HepG2 (cell line): ENCODE measurements around the gene KDM5B. TPM values are rescaled to one million over a fixed set of nuclear protein-coding genes. Genes with fewer than 3 reads are reported as not detected.

Source experiments
- ATAC-seq: fragments of 200-7000 bp; cut with Tn5 transposase; 3 replicates; pipeline ENCODE4 v1.9.1; 2020; ENCODE audit warnings: mild to moderate bottlenecking, moderate library complexity
- BruUV-seq: library from RNA; stranded (reverse); fragments of 400-500 nt; replicated peaks from 2 replicates; lab custom pipeline; 2021; lab: Mats Ljungman, UMichigan
- CTCF ChIA-PET: fragments of 300-600 bp; formaldehyde crosslinking; extraction: SDS; loops from one replicate; lab custom pipeline; 2021; ENCODE audit warnings: low total read pairs, inconsistent platforms, low intra/inter-chr PET ratio; lab: Yijun Ruan, JAX
- POLR2A ChIA-PET: fragments of 350-600 bp; sonication (Branson Sonifier 250); formaldehyde crosslinking; loops from one replicate; lab custom pipeline; 2020; ENCODE audit warnings: antibody characterized with exemption, inconsistent platforms; lab: Yijun Ruan, JAX
- DNase-seq: peaks from one replicate; pipeline ENCODE4 v3.0.0-alpha.2; 2015; ENCODE audit warnings: low spot score
- FAIRE-seq: peaks from 3 replicates; lab custom pipeline; 2011; peaks lifted over from hg19 to GRCh38; lab: Jason Lieb, UNC
- H2AFZ ChIP-seq: one replicate; pipeline ENCODE4 v1.6.1; 2011; ENCODE audit warnings: low read length, inconsistent platforms
- H3K27ac ChIP-seq: fragments of 300-600 bp; 3 replicates; pipeline ENCODE4 v1.8.0; 2011; ENCODE audit warnings: mixed run types, mild to moderate bottlenecking, mixed read lengths, low read length, inconsistent platforms; ENCODE audit not compliant: insufficient read depth; ENCODE audit errors: extremely low read length
- H3K27me3 ChIP-seq, 2 experiments: fragments of 200-600 bp in 1 of 2; 2 replicates in 1 of 2; 3 replicates in 1 of 2; pipeline versions ENCODE4 v1.6.0 to v1.8.0; 2011; ENCODE audit warnings: low read length in 2 of 2, mild to moderate bottlenecking in 2 of 2, moderate library complexity in 2 of 2, inconsistent platforms in 1 of 2; ENCODE audit not compliant: insufficient read depth in 2 of 2, control insufficient read depth in 1 of 2
- H3K36me3 ChIP-seq, 2 experiments: fragments of 200-600 bp in 1 of 2; replicated peaks in 1 of 2; 2 replicates in 1 of 2; 3 replicates in 1 of 2; pipeline versions ENCODE4 v1.5.1 to v1.8.0; 2011; ENCODE audit warnings: low read length in 2 of 2, inconsistent platforms in 1 of 2; ENCODE audit not compliant: insufficient read depth in 2 of 2, control insufficient read depth in 1 of 2
- H3K4me1 ChIP-seq: 2 replicates; pipeline ENCODE4 v1.5.1; 2012; ENCODE audit warnings: low read length, inconsistent platforms; ENCODE audit not compliant: insufficient read depth
- H3K4me2 ChIP-seq: 2 replicates; pipeline ENCODE4 v1.6.0; 2011; ENCODE audit warnings: low read depth, low read length, inconsistent platforms
- H3K4me3 ChIP-seq, 3 experiments: fragments of 200-600 bp in 1 of 3; sonication (generic), shearing (Covaris generic) in 1 of 3; replicated peaks in 1 of 3; 2 replicates each; pipeline ENCODE4 v1.5.1; 2011 to 2016; ENCODE audit warnings: low read length in 3 of 3, inconsistent platforms in 2 of 3, low read depth in 2 of 3, mild to moderate bottlenecking in 2 of 3, control low read depth in 1 of 3, mixed read lengths in 1 of 3; ENCODE audit not compliant: insufficient read depth in 1 of 3
- H3K79me2 ChIP-seq: one replicate; pipeline ENCODE4 v1.6.1; 2011; ENCODE audit warnings: low read length, inconsistent platforms; ENCODE audit not compliant: insufficient read depth
- H3K9ac ChIP-seq: 2 replicates; pipeline ENCODE4 v1.6.0; 2011; ENCODE audit warnings: mild to moderate bottlenecking, low read depth, low read length, inconsistent platforms; ENCODE audit not compliant: insufficient read depth
- H3K9me3 ChIP-seq: 2 replicates; pipeline ENCODE4 v1.5.1; 2012; ENCODE audit warnings: mild to moderate bottlenecking, low read length
- H4K20me1 ChIP-seq: 2 replicates; pipeline ENCODE4 v1.6.0; 2011; ENCODE audit warnings: inconsistent platforms, mild to moderate bottlenecking, low read length, moderate library complexity; ENCODE audit not compliant: insufficient read depth
- ATF7 ChIP-seq, 2 experiments: fragments of 450-650 bp in 1 of 2; sonication (generic) in 1 of 2; formaldehyde crosslinking in 1 of 2; IDR thresholded peaks; 2 replicates each; pipeline versions ENCODE4 v1.4.0 to v1.6.1; 2016 to 2020; ENCODE audit warnings: antibody characterized with exemption in 1 of 2, mild to moderate bottlenecking in 1 of 2, missing genetic modification reagents in 1 of 2
- FLYWCH1 ChIP-seq: sonication (generic); formaldehyde crosslinking; IDR thresholded peaks from 2 replicates; pipeline ENCODE4 v1.8.1; 2023; ENCODE audit warnings: mild to moderate bottlenecking, missing genetic modification reagents
- HNF4G ChIP-seq, 2 experiments: sonication (generic) in 1 of 2; formaldehyde crosslinking in 1 of 2; IDR thresholded peaks; 2 replicates each; pipeline versions ENCODE4 v1.4.0 to v1.6.1; 2011 to 2020; ENCODE audit warnings: borderline replicate concordance in 2 of 2, low read depth in 2 of 2, mild to moderate bottlenecking in 2 of 2, low read length in 1 of 2, missing genetic modification reagents in 1 of 2, moderate library complexity in 1 of 2
- HNRNPUL1 ChIP-seq: fragments of 200-400 bp; formaldehyde crosslinking; IDR thresholded peaks from 2 replicates; pipeline ENCODE4 v1.6.1; 2017; ENCODE audit warnings: low read depth, mild to moderate bottlenecking, low read length, moderate library complexity
- HOXD1 ChIP-seq: sonication (generic); formaldehyde crosslinking; IDR thresholded peaks from 2 replicates; pipeline ENCODE4 v1.5.0; 2020; ENCODE audit warnings: missing genetic modification reagents
- MBNL3 ChIP-seq: fragments of 250-450 bp; sonication (Bioruptor Pico); conservative IDR thresholded peaks from 2 replicates; pipeline ENCODE4 v1.8.0; 2022; ENCODE audit warnings: mild to moderate bottlenecking, inconsistent platforms
- MZF1 ChIP-seq: sonication (generic); formaldehyde crosslinking; IDR thresholded peaks from 2 replicates; pipeline ENCODE4 v1.8.1; 2023; ENCODE audit warnings: mild to moderate bottlenecking, missing genetic modification reagents, borderline replicate concordance
- NR2F2 ChIP-seq: IDR thresholded peaks from 2 replicates; pipeline ENCODE4 v1.6.1; 2012; ENCODE audit warnings: low read depth, inconsistent platforms, borderline replicate concordance
- NR2F6 ChIP-seq, 2 experiments: IDR thresholded peaks; 2 replicates each; pipeline ENCODE4 v1.6.1; 2016; ENCODE audit warnings: antibody characterized with exemption in 1 of 2, mild to moderate bottlenecking in 1 of 2
- PLRG1 ChIP-seq: fragments of 450-650 bp; conservative IDR thresholded peaks from 2 replicates; pipeline ENCODE4 v1.6.1; 2016
- REPIN1 ChIP-seq: sonication (generic); formaldehyde crosslinking; IDR thresholded peaks from 2 replicates; pipeline ENCODE4 v1.8.0; 2022; ENCODE audit warnings: missing genetic modification reagents, low read depth, mild to moderate bottlenecking, borderline replicate concordance
- RERE ChIP-seq: IDR thresholded peaks from 2 replicates; pipeline ENCODE4 v1.6.1; 2016; ENCODE audit warnings: low read depth, missing genetic modification reagents, missing compliant biosample characterization
- RXRA ChIP-seq: sonication (generic); formaldehyde crosslinking; IDR thresholded peaks from 2 replicates; pipeline ENCODE4 v1.5.1; 2020; ENCODE audit warnings: missing genetic modification reagents
- U2AF2 ChIP-seq: fragments of 200-400 bp; formaldehyde crosslinking; IDR thresholded peaks from 2 replicates; pipeline ENCODE4 v1.6.1; 2017; ENCODE audit warnings: low read depth, mild to moderate bottlenecking, low read length
- ZNF20 ChIP-seq: sonication (generic); formaldehyde crosslinking; IDR thresholded peaks from 2 replicates; pipeline ENCODE4 v1.4.0; 2020; ENCODE audit warnings: mild to moderate bottlenecking, moderate library complexity, missing genetic modification reagents
- ZNF33A ChIP-seq: sonication (generic); formaldehyde crosslinking; IDR thresholded peaks from 2 replicates; pipeline ENCODE4 v1.5.1; 2020; ENCODE audit warnings: missing genetic modification reagents, mild to moderate bottlenecking, moderate library complexity, borderline replicate concordance
- ZNF430 ChIP-seq: sonication (generic); formaldehyde crosslinking; IDR thresholded peaks from 2 replicates; pipeline ENCODE4 v1.9.0; 2021; ENCODE audit warnings: mild to moderate bottlenecking, missing genetic modification reagents
- ZNF556 ChIP-seq: sonication (generic); formaldehyde crosslinking; IDR thresholded peaks from 2 replicates; pipeline ENCODE4 v1.4.0; 2020; ENCODE audit warnings: mild to moderate bottlenecking, missing genetic modification reagents, borderline replicate concordance
- ZSCAN21 ChIP-seq: sonication (generic); formaldehyde crosslinking; IDR thresholded peaks from 2 replicates; pipeline ENCODE4 v1.8.0; 2022; ENCODE audit warnings: mild to moderate bottlenecking, missing genetic modification reagents, moderate library complexity, borderline replicate concordance
- ZSCAN31 ChIP-seq: sonication (generic); formaldehyde crosslinking; IDR thresholded peaks from 2 replicates; pipeline ENCODE4 v1.5.0; 2020; ENCODE audit warnings: low read depth, mild to moderate bottlenecking, missing genetic modification reagents
- WGBS: methylation state at CpG from one replicate; pipeline ENCODE4 v1.1.6; 2017; ENCODE audit warnings: low lambda C conversion rate; 5-methylcytosine and 5-hydroxymethylcytosine counted together
- in situ Hi-C: cut with HindIII; loops from 2 replicates; pipeline ENCODE4 v1.10.0; 2017; ENCODE audit warnings: low pct_unique_long_range_greater_than_20kb; ENCODE audit not compliant: extremely low pct_ligation_motif_present
- intact Hi-C: fragments of 100-400 bp; cut with micrococcal nuclease; formaldehyde crosslinking; loops from one replicate; pipeline ENCODE4 v1.10.0; 2022; ENCODE audit not compliant: unreplicated experiment
- polyA plus RNA-seq, 8 experiments: library from polyadenylated mRNA; depleted of rRNA in 3 of 8; stranded (reverse) in 7 of 8; unstranded in 1 of 8; fragments of >200 nt; fragmentation: Illumina TruSeq in 4 of 8; extraction: Trizol in 4 of 8; gene quantifications; 2 replicates each; pipeline versions ENCODE4 v1.2.1 to v1.2.3, GENCODE V29; 2011 to 2016; ENCODE audit warnings: low read depth in 4 of 8, missing spikeins in 1 of 8, mixed read lengths in 1 of 8; ENCODE audit not compliant: insufficient read depth in 1 of 8
- total RNA-seq, 5 experiments: library from RNA; depleted of rRNA; stranded (reverse); fragments of >200 nt; fragmentation: Illumina TruSeq; extraction: Trizol; gene quantifications; 2 replicates each; pipeline ENCODE4 v1.2.3, GENCODE V29; 2016; ENCODE audit warnings: low read depth in 1 of 5

The KDM5B gene
- total and polyA plus RNA-seq, 2 of the 13 experiments (the other 11 are each of a cell fraction or from before 2014, with no cell fraction given) = 34.2 to 35.4 TPM

DNA sequence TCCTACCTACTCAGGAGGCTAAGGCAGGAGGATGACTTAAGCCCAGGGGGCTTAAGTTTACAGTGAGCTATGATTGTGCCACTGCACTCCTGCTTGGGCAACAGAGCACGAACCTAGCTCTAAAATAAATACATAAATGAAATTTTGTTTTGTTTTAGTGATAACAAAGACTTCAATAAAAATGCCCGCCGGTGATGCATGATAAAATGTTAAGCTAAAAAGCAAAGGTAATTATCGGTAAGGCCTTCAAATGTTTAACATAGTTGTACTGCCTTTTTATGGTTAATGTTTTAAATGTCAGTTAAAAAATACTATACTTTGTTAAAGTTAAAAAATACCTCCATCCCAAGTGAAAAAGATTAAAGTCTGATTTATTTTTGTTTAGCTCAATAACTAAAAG lies 27.0 kb downstream of the KDM5B start:
- no TSS peak for BruUV-seq
- DNase-seq (no peak), ATAC-seq (no peak), FAIRE-seq (no peak)
- Histone ChIP-seq H3K79me2 (peaks cover 64% of the 10 kb centered on the region), H3K27ac (no peak overlapping the region), H3K4me1 (no peaks in the 10 kb centered on the region), H4K20me1 (peaks cover 47% of the 10 kb centered on the region), H3K36me3 (peaks cover 3 to 10% of the 10 kb centered on the region in 2 experiments; a peak in 2 of 5 replicates), H3K4me3 (no peak overlapping the region), H2AFZ (no peak overlapping the region), H3K27me3 (no peaks in the 10 kb centered on the region), H3K9me3 (no peaks in the 10 kb centered on the region), H3K4me2 (no peak overlapping the region), H3K9ac (no peak overlapping the region)
- 94% methylated on average over 4 of the region's 4 CpGs for WGBS
- TF ChIP-seq RXRA (CRISPR knock-in tag) = no peak
- TF ChIP-seq ZNF556 (CRISPR knock-in tag) = no peak
- no peak for TF ChIP-seq REPIN1
- TF ChIP-seq NR2F2 = no peak
- TF ChIP-seq ZSCAN21 = no peak
- TF ChIP-seq PLRG1 = no peak
- no peak for TF ChIP-seq ATF7 (IDR thresholded peaks at IDR 0.05)
- no peak for TF ChIP-seq ATF7 (CRISPR knock-in tag; IDR thresholded peaks at IDR 0.05)
- TF ChIP-seq RERE (CRISPR knock-in tag) = no peak
- no peak for TF ChIP-seq FLYWCH1 (CRISPR knock-in tag)
- no peak for TF ChIP-seq MZF1 (CRISPR knock-in tag)
- TF ChIP-seq HOXD1 (CRISPR knock-in tag) = no peak
- TF ChIP-seq MBNL3 (CRISPR knock-in tag) = no peak
- TF ChIP-seq ZNF430 (CRISPR knock-in tag) = no peak
- TF ChIP-seq ZNF33A (CRISPR knock-in tag) = no peak
- no peak for TF ChIP-seq HNRNPUL1
- no peak for TF ChIP-seq ZSCAN31 (CRISPR knock-in tag)
- TF ChIP-seq HNF4G (IDR thresholded peaks at IDR 0.05; ENCODE audit: borderline replicate concordance, low read depth, low read length) = no peak
- no peak for TF ChIP-seq HNF4G (CRISPR knock-in tag; IDR thresholded peaks at IDR 0.05; ENCODE audit: borderline replicate concordance, low read depth)
- TF ChIP-seq NR2F6 (IDR thresholded peaks at IDR 0.05) = no peak
- no peak for TF ChIP-seq NR2F6 (CRISPR knock-in tag; IDR thresholded peaks at IDR 0.05)
- no peak for TF ChIP-seq U2AF2
- TF ChIP-seq ZNF20 (CRISPR knock-in tag) = no peak
- intact Hi-C loops (no loop called here), in situ Hi-C loops (no loop called here)
- POLR2A ChIA-PET = interaction anchor here (0.8 kb wide), 1 partner anchor 27 kb away, joined by 3 read pairs; the partner anchor contains the start of gene KDM5B
- CTCF ChIA-PET = no interaction called here
